GM18951 (cell line): ENCODE data around the gene EGFR.

Source experiments
- POLR2A ChIP-seq: IDR thresholded peaks from 4 replicates; pipeline ENCODE4 v1.6.1; 2011; ENCODE audit warnings: mild to moderate bottlenecking; ENCODE audit not compliant: insufficient read length, insufficient read depth; ENCODE audit errors: extremely low read depth
- in situ Hi-C: fragments of 300-500 bp; cut with MboI; formaldehyde crosslinking; loops from one replicate; pipeline ENCODE4 v1.12.0; 2022; ENCODE audit warnings: low sequenced_read_pairs, mixed read lengths, inconsistent platforms; ENCODE audit not compliant: unreplicated experiment

Gene EGFR

DNA sequence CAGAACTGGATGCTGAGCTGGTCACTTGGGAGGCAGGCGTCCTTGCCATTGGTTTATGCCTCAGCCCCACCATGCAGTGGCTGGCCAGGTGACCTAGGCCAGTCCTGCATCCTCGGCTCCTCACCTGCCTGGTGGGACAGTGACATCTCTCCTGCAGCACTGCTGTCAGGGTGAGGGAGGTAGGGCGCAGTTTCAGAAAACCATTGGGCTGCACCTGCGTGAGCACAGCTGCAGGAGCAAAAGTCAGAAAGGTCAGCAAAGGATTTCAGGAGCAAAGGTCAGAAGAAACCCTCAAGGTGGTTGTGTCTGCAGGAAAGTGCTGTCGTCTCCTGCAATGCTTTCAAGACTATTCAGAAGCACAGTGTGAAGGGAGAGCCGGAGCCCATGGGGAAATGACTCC lies 48.1 kb downstream of the EGFR start:
- in situ Hi-C loops, result no loop called here

DNA sequence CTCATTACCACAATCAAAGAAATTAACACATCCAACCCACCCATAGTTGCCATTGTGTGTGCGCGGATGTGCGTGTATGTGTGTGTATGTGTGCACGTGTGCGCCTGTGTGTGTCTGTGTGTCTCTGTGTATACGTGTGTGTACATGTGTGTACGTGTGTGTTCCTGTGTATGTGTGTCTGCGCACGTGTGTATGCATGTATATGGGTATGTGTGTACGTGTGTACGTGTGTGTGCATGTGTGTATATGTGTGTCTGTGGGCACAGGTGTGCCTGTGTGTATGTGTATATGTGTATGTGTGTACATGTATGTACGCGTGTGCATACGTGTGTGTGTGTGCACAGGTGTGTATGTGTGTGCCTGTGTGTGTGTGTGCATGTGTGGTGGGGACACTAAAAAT lies 48.9 kb downstream of the EGFR start:
- no peak for TF ChIP-seq POLR2A
- in situ Hi-C loops, result no loop called here

More for the DNA sequence above, 48.1 kb downstream of the EGFR start:
- no peak for TF ChIP-seq POLR2A

DNA sequence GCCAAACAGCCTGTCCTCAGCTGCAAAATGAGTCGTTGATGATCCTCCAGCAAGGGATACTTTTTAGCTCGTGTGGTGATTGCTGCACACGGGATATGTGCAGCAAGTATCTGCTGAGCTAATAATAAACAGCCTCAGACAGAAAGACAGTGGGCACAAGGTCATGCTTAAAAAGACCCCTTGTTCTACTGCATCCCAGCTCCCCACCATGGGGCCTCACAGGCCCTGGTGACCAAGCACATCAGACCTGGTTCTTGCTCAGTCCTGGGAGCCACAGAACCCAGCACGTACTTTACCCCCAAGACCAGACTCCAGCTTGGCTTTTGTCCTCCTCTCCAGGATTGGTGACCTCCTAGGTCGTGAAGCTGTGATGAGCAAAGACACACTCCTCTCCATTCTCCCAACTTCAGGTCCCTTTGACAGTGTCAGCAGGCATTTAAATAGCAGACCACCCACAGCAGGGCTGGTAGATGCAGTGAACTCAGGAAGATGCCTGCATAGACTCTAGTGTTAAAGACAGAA lies 50.5 kb downstream of the EGFR start:
- in situ Hi-C loops, result no loop called here
- no peak for TF ChIP-seq POLR2A

DNA sequence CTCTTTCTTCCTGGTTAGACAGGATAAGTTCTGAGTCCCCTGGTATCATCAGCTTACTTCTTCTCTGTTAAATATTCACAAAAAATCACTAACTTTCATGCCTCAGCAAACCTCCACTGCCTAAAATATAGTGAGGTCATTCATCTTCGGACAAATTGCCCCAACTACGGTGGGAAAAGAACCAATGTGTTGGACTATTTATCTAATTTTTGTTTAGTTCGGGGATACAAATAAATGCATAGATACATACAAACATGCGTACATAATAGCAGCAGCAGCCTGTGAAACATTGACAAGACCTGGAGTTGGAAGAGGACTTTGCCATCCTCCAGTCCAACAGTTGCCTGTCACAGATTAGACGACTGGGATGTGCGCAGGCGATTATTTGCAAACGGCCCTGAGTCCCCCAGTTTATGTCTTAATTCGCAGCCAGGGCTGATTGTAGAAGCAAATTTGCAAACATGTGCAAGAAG lies 51.5 kb downstream of the EGFR start:
- in situ Hi-C loops, result no loop called here
- no peak for TF ChIP-seq POLR2A

DNA sequence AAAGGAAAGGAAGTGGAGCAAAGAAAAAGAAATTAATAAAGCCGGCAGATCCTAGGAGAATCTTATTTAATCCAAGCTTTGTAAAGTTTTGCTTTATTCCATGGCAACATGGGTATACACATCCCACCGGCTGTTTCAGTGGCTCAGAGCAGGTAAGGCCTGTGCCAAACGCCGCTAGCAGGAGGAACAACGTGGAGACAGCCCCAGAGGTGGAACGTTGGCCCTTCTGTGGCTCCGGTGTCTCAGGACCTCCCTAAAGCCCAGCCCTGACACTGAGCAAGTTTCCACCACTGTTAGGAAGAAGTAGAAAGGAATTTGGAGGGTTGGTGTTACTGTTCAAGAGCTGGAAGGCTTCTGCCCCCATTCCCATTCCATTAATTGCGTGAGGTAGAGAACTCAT lies 52.0 kb downstream of the EGFR start:
- no peak for TF ChIP-seq POLR2A
- in situ Hi-C loops, result no loop called here

DNA sequence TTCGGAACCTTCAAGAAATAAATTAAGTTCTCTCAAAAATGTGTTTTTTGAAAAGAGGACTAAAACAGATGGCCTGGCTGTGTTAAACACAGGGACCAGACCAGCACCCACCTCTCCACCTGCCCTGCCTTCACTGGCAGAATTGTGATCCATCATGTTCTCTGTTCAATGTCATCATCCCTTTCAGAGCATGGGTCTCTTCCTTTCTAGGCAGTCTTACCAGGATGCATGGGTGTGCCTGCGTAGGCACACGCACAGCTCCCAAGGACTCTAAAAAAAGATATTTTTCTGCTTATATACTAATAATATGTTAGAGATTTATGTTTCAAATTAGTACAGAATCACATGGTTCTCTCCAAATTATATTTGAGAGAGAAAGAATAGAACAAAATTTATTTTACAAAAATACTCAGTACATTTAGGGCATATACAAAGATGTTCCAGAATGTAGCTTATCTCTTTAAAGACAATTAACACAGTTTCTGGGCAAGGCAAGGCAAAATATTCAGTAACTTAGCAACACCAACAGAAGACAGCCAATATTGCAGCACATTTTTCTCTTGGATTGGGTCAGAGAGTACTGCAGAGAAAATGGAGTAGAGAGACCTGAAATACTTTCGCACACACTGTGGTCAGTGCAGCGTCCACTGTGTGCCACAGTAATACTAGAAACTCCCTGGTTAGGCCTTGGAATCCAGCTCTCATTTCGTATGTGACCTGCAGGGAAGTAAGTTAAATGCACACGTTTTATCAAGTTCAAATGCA lies 52.8 kb downstream of the EGFR start:
- no peak for TF ChIP-seq POLR2A
- in situ Hi-C loops, result no loop called here

DNA sequence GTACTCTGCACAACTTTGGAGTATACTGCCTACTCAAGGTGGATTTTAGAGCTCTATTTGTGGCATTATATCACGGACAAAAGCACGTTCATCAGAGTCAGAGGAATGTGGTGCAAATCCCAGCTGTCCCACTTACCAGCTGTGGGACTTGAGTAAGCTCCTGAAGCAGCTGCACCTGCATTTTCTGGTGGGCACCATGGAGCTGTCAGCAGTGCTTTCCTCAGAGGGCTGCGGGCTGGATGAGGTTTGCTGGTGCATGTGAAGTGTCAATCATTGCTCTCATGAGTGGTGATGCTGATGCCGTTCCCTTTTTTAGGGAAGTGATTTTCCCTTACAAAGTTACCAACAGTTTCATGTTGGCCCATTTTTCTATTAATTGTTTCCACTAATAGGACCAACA lies 53.4 kb downstream of the EGFR start:
- TF ChIP-seq POLR2A, result no peak
- in situ Hi-C loops, result no loop called here

DNA sequence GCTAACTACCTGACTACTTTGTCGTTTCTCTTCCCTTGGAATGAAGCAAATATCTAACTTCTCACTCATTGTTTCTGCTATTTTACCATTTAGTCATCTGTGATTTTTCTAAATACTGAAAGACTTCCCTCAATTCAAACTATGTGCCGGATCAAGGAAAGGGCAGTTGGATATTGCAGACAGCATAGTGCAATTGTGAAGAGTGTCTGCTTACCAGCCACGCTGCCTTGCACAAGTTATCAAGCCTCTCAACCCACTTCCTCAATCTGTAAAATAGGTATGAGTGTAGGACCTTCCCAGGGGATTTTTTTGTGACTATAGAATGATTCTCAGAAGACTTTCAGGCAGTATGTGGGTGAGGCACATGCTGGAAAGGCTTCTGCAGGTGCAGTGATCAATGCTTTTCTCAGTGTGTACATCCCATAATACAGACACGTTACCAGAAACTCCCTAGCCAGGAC lies 54.3 kb downstream of the EGFR start:
- TF ChIP-seq POLR2A, result no peak
- in situ Hi-C loops, result no loop called here

DNA sequence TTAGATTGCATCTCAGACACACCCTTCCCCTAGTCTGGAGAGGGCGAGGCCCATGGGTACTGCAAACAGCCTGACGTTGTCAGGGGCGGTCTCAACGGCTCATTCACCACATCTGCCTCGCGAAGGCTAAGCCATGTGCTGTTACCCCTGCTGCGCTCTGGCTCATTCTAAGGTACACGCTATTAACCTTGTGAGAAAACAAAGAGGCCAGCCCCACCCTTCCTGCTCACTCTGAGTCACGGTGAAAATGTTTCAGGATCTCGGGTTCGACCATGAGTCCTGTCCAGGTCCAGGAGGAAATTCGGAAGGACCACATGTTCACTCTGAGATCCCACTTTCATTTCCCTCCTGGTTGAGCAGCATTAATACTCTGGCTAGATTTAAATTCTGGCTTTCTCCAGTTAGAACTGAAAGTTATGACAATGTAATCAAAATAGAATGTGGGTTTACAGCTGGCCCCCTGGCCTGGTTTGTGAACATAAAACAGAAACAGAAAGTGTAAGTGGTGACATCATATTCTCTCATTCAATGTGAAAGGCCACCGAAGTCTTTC lies 55.2 kb downstream of the EGFR start:
- in situ Hi-C loops, result no loop called here
- TF ChIP-seq POLR2A, result no peak

DNA sequence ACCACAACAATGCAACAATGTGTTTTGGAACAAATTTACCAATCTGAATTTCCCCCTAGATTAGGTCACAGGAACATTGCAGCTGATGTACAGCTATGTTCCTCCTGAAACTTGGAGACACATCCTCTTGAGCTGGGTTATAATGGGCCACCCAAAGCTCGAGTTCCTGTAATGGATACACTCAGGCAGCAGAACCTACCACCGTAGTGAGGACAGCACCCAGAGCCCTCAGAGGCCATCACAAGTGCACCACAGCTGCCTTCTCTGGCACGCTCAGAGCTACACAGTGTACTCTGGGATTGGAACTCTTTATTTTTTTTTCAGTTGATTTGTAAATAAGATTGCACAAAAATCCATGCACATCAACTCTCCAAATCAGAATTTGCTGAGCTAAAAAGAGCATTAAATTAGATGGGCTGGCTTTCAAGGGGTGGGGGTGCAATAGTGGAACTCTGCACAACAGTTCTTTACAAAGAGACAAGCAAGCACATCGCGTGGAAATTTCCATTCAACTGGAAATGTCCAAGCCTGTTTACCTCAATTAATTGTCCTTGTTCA lies 56.7 kb downstream of the EGFR start:
- in situ Hi-C loops, result no loop called here
- no peak for TF ChIP-seq POLR2A

DNA sequence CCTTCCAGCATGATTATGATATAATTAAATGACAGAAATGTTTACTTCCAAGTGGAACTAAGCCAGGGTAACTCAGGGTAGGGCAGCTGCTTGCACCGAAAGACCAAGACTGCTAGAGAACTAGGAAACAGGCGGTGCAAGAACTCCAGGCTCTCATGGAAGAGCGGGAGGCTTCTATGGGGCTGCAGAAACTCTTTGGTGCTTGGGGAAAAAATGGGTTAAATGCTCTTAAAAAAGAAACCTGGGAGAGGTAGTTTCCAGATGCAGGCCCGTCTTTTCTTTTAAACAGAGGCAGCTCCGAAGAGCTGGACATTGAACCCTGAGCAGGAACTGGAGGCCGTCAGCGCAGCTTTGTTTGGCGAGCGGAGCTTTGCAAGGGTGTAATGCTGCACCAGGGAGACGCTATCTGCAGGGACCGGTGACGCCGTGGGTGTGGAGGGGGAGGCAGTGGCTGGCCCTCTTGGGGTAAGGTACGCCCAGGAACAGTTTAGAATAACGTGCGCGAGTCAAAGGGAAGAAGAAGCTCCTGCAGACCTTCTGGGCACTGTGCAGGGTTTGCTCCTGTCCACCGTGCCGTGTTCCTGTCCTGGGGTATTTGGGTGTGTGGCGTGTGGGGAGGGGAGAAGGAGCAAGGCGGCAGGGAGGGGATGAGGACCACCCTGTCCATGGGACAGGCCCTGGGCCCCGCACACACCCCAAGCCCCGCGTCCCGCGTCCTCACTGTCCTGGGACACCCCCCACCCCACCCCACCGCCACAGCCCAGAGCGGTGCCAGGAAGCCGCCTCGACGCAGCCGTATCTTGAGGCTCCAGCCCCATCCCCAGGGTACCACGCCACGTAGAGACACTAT lies 59.0 kb downstream of the EGFR start:
- no peak for TF ChIP-seq POLR2A
- in situ Hi-C loops, result no loop called here

DNA sequence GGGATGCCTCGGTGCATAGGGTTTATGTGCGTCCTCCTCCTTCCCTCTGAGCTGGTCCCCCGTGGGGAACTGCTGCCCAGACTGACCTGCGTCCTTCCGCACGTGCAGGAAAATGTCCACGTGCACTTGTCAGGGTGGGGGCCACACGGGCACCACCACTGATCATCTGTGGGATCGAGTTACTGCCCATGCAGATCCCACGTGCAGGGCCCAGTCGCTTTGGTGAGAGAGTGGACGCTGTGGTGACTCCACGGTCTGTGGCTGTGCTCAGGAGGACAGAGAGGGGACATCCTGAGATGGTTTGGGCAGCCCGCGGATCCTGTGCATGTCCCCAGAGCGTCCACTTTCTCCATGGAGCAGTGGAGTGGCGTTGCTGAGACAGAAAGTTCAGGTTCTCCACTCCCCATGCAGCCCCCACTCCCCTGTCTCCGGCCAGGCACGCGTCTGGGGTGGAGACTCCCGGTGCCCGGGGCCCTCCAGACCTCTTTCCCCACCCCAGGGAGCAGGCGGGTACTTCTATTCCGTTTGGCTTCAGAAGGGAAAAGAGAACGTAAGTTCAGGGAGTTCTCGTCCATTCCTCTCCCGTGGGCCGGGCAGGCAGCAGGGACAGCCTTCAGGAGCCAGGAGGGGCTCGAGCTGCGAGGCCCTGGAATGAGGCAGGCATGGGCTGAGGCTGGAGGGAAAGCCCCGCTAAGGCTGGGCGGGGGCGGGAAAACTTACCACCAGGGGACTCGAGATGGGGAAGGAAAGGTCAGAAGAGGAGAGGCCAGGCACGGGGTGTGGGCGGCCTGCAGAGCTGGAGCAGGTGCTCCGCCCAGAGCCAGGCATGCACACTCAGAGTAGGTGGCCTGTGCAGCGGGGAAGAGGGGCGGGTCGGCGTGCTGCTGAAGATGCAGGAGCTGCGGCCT lies 59.9 kb downstream of the EGFR start:
- in situ Hi-C loops, result no loop called here
- no peak for TF ChIP-seq POLR2A
